ENCODE measurements around the gene DLX2. TPM values are rescaled to one million over a fixed set of nuclear protein-coding genes. Genes with fewer than 3 reads are reported as not detected.

The DLX2 gene
- polyA plus RNA-seq, 4 donors: 0.11 to 0.12 TPM; not detected in 2

GRCh38 chr2:172095146-172095904 is 7.4 kb downstream of the DLX2 start:
- DNase-seq (ENCODE audit: low read depth in 4 of 4, low spot score in 2 of 4): peak in 1 of 4 donors; percentile 10

- DNase-seq (ENCODE audit: low read depth in 4 of 4, low spot score in 2 of 4): no peak
Observed at GRCh38 chr2:172094294-172095145, 8.2 kb downstream of the DLX2 start.

GRCh38 chr2:172093416-172094293 is 9.0 kb downstream of the DLX2 start:
- DNase-seq (ENCODE audit: low read depth in 4 of 4, low spot score in 2 of 4): peak in 1 of 4 donors; percentile 23

DNA sequence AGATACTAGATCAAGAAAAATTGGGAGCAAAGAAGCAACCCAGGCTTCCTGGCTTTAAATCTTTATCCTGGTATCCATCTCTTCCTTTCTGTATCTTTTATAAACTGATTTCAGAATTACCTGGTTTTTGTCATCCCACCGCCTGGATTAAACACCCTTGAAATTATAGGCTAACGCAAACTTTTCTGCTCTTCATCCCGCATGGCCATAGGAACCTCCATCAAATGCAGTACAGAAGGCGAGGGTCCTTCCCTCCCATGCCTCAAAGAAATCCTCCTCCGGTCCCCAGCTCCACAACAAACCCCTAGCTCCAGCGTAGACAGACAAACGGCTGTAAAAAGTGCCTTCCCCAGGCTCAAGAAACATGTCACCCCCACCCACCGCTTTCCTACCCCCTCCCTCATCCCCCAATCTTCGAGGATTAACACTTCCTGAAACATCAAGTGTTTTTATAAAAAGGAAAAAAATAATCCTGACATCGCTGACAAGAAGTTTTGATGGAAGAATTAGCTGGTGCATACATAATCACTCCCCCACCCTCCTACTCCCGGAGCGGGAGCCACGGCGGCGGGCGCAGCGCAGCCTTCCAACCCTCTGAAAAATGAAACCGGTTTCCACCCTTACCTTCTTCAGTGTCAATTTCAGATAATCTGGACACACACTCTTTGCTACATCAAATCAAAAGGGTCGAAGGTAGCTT is 9.8 kb downstream of the DLX2 start:
- DNase-seq (ENCODE audit: low read depth in 4 of 4, low spot score in 2 of 4): no peak

DNA sequence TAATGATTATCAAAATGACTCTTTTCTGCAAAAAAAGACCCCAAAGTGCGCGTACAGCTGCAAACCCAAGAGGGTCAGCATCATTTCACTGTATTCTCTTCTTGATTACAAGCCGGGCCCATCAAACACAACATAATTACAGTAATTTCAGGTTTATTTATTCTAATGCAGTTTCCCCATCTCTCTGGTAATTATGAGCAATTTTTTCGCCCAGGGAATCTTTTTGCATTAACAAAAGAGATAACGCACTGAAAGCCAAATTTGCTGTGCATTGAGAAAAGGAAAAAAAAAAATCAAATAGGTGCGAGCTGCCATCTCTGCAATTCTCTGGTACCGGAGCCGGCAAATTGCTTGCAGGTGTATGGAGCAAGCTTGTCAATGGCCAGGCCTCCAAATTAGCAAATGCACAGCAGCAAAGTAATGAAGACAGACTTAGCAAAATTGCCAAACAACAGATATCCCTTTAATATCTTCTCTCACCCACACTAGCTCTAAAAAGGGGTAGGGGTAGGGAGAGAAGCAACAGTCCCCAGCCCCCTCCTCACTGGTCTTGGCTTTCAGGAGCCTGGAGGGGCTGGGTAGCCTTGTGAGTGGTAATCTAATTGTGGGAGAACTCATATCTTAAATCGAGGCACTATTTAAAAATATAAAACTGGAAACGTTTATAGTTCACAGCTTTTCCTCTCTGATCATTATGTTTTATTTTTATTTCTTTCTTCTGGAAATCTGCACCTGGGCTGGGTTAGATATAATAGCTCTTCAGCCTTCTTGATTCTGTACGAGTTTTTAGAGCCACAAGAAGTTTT is 10.7 kb downstream of the DLX2 start:
- DNase-seq (ENCODE audit: low read depth in 4 of 4, low spot score in 2 of 4): no peak

GRCh38 chr2:172091000-172091641 is 11.6 kb downstream of the DLX2 start:
- DNase-seq (ENCODE audit: low read depth in 4 of 4, low spot score in 2 of 4): no peak

DNA sequence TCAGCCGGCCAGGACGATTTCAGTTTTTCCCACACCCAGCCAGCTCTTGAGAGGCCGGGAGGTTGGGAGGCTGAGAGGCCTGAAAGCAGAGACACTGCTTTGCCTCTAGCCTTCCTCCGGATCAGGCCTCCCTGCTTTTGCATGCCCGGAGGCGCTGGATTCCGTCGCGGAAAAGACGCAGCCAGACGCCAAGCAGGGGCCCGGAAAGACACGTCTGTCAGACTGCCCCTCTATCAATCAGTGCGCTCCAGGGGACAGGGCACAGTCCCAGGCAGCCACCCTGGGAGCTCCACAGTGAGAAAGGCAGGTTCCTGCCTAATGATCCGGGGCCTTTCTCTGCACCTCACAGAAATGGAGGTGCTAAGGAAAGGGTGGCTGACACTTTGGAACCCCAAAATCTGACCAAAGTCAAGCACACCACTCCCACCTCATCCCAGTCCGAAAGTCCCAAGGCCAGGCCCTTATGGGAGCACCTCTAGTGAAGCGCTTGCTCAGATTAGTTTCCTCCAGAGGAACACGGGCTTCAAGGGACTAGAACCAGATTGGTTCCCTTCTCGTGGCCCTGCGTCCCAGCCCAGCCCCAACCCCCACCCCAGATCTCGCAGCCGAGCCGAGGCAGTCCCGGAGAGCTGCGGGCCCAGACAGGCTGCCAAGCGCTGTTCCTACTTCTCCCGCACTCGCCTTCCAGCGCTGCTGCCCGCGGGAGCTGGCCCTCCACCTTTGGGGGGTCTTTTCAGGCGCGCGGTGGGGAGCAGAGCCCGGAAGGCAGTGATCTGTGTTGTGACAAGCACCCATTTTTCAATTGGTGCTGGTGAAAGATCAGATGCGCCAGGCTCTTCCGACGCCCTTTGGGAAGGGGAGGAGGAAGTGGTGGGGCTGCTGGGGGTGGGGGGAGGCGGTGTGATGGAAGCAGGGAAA is 12.4 kb downstream of the DLX2 start:
- no peak for DNase-seq (ENCODE audit: low read depth in 4 of 4, low spot score in 2 of 4)

DNA sequence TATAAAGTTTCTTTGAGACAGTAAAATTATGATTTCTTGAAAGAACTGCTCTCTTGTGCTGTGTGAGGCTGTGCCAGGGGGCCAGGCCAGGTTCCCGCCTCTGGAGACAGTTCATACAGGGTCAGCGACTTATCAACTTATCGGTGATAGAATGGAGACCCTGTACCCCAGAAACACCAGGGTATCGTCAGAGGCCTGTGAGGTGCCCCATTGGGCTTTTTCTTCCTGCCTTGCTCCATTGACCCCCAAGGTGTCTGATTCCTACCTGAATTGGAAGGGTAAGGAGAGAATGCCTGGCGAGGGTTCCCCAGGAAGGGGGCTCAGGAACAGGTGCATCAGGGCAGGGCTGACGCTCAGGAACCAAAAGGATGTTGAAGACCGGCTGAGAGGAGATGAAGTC is 13.1 kb downstream of the DLX2 start:
- DNase-seq (ENCODE audit: low read depth in 4 of 4, low spot score in 2 of 4): no peak

DNA sequence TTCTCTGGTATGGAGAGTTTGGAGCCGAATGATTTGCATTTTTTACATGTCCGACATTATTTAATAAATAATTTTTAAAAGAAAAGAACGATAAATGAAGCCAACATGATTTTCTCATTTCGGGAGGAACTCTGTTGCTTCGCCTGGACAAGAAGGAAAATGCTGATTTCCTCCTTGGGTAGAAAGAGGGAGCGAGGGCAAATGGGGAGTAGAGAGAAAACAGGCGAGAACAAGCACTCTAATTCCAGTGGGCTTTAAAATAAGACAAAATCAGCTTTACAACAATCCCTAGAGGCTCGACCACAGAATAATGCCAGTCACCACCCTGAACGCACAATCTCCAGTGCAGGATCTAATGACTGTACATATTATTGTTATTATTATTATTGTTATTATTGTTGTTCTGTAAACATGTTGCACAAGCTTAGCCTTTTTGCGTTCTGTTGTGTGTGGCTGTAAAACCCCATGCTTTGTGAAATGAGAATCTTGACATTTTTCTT is 13.6 kb downstream of the DLX2 start:
- DNase-seq (ENCODE audit: low read depth in 4 of 4, low spot score in 2 of 4): no peak

GRCh38 chr2:172088245-172089004 is 14.3 kb downstream of the DLX2 start:
- peak in 1 of 4 donors; percentile 14 for DNase-seq (ENCODE audit: low read depth in 4 of 4, low spot score in 2 of 4)

DNA sequence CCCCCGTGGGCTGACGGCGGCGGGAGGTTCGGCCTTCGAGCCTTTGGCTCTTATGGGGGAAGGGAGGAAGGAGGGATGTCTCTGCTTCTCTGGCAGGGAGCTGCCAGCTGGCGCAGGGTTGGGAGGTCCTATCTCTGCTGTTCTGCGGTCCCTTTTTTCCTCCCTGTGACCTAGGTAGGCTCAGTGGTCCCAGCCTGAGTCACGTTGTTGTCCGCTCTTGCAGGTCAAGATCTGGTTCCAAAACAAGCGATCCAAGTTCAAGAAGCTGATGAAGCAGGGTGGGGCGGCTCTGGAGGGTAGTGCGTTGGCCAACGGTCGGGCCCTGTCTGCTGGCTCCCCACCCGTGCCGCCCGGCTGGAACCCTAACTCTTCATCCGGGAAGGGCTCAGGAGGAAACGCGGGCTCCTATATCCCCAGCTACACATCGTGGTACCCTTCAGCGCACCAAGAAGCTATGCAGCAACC is 14.9 kb downstream of the DLX2 start:
- DNase-seq (ENCODE audit: low read depth in 4 of 4, low spot score in 2 of 4): peak in 1 of 4 donors; percentile 10

DNA sequence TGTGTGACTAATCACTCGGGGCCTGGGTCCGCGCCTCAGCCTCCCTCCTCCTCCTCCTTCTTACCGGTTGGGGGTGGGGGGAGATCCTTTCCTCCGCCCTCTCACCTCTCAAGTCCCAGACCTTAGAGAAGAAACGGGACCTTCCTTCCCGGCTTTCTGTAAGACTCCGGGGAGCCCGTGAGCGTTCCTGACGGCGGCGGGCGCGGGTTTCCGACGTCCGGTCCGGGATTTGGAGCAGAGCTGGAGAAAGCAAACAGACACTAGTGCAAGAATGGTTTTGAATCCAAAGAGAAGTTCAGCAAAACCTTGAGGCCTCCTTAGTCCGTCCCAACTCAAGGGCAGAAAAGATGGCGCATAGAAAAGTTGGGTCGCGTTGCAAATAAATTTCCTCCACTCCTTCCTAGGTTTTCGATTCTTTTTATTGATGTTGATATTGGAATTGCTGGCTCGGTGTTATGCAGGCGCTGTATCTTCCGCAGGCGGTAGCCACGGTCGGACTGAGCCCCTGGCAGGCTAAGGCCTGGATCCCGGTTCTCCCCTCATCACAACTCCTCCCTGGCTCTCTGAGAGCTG is 15.4 kb downstream of the DLX2 start:
- DNase-seq (ENCODE audit: low read depth in 4 of 4, low spot score in 2 of 4): peak in 1 of 4 donors; percentile 13

DNA sequence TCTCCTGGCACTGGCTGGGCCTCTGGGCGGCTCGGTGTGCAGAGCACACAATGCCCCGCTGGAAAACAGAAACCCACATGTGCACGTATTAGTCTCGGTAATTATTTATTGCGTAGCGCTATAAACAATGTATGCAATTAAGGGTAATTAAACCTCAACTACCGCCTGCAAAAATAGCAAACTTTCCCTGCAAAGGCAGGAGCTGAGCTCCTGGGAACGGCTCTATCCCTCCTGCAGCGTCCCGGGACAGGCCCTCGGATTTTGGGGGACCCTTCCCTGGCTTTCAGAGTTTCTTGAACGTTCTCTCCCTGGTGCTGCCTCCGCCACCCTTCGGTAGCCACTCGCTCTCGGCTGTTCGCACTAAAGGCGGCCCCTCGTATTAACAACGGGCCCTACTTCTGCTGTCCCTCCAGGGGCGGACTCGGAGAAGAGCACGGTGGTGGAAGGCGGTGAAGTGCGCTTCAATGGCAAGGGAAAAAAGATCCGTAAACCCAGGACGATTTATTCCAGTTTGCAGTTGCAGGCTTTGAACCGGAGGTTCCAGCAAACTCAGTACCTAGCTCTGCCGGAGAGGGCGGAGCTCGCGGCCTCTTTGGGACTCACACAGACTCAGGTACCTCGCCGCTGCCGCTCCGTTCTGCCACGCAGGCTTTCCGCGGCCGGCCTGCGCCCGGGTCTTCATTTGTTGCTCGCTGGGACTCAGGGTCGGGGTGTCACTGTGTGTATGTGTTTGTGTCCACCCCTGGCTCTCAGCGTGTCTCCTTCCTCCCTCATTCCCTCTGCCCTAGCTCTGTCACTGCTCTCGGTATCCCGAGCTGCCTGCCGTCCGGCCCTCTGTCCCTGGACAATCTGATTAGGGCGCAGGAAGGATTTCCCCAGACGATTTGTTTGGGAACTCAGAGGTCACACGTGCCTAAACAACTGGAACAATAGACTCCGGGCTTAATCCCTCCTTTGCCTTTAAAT is 16.2 kb downstream of the DLX2 start:
- peak in 1 of 4 donors; percentile 18 for DNase-seq (ENCODE audit: low read depth in 4 of 4, low spot score in 2 of 4)

GRCh38 chr2:172085460-172086159 is 17.1 kb downstream of the DLX2 start, which contains the start of gene DLX1:
Gene DLX1, plus strand, starts transcription at chr2:172085507. Its CDS starts 171 bp downstream, at chr2:172085678.
- peak in 1 of 4 donors; percentile 10 for DNase-seq (ENCODE audit: low read depth in 4 of 4, low spot score in 2 of 4)
